ENCODE data around the gene POLN.
"Not testable (repeated sequence)": the region's sequence is repeated elsewhere in the genome, so short reads cannot be mapped to it uniquely, and the experiment has no call there.

Gene POLN

GRCh38 chr4:2275044-2275397, 33.1 kb upstream of the POLN start:
- not testable (repeated sequence) for DNase-seq

DNA sequence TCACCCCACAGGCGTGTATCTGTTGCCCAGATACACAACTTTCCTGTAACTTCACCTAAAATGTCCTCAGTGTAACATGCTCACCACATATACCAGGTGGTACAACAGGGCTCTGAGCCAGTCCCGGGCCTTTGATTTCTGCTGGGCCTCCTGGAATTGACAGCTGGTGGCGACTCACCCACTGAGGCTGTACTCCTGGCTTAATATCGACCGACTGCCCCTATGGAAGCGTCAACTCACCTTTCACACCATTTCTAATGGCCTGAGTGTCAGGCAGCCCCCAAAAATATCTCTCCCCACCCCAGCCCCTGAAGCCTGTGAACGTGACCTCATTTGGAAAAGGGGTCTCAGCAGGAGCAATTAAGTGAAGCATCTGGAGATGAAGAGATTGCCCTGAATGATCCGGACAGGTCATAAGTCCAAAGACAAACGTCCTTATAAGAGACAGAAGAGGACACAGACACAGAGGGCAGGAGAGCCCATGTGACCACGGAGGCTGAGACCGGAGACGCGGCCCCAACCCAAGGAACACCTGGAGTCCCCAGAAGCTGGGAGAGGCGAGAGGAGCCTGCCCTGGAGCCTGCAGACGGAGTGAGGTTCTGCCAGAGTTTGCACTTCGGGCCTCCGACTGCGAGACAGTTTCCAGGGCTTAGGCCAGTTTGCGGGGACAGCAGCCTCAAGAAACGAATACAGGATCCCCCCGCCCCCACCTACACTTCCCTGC, 32.6 kb upstream of the POLN start:
- no peak for DNase-seq

DNA sequence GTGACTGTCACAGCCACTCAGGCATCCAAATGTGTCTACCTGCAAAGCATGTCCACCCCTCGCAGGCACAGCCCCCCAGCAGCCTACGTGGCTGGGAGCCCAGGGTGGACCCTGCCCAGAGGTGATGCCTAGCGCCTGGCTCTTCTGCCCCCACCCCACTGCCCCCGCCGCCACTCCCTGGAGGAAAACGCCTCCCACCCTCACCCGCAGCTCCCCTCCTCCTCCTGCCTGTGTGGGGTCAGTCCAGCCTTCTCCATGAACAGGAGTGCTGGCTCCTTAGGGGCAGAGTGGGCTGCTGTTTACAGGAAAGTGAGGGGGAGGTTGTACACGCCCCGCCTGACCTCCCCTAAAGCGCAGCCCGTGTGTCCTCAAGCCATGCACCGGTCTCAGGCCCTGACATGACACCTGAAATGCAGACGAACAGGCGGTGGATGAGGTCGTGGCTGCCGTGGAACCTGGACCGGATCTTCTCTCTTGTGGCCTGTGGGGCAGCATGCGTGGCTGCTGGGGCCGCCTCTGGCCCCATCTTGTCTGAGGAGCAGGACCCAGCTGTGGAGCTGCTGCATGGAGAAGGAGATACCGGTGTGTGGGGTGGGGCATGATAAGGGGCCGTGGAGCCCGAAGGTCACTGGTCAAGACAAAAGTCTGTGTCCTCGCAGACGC, 31.9 kb upstream of the POLN start:
- no peak for DNase-seq

GRCh38 chr4:2273221-2273620, 31.3 kb upstream of the POLN start:
- DNase-seq = no peak

DNA sequence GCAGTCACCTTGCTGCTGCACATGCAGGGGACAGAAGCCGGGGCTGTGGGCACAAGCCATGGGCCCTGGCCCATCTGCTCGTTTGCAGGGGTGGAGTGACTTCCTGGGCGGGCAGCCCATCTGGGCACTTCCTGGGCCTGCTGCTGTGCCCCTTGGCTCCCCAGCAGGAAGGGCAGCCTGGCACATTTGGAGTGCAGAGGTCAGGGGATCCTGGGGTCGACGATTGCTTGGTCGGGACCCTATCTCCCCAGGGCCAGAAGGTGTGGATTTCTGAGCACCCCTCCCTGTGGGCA, 30.9 kb upstream of the POLN start:
- no peak for DNase-seq

DNA sequence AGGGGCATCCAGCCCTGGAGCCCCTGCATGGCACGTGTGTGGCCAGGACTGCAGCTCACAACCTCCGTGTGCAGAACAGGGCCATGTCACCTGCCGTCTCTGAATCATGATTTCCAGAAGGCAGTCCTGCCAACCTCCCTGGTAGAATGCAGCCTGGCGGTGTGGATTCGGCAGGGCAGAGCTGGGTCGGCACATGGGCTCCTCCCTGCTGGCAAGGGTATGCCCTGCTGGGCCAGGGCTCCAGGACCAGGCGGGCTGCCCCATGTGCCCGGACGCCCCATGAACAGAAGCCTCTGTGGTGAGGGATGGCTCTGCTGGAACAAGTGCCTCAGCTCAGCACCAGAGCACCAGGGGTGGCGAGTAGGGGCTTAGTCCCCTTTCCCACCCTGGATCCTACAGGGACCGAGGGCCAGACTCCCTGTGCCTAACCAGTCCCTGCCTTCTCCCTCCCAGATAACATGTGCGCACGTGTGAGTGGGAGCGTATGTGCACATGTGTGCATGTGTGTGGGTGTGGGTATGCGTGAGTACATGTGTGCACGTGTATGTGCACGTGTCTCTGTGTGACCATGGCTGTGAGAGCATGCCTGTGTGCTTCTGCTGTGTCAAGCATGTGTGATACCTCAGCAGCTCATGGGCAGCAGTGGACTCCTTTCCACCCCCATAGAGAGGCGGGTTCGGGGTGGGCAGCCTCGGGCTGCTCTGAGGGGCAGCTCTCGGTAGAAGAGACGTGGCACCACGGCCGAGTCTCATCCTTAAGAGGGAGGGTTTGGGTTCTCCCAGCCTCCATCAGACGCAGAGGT, 30.3 kb upstream of the POLN start:
- no peak for DNase-seq

DNA sequence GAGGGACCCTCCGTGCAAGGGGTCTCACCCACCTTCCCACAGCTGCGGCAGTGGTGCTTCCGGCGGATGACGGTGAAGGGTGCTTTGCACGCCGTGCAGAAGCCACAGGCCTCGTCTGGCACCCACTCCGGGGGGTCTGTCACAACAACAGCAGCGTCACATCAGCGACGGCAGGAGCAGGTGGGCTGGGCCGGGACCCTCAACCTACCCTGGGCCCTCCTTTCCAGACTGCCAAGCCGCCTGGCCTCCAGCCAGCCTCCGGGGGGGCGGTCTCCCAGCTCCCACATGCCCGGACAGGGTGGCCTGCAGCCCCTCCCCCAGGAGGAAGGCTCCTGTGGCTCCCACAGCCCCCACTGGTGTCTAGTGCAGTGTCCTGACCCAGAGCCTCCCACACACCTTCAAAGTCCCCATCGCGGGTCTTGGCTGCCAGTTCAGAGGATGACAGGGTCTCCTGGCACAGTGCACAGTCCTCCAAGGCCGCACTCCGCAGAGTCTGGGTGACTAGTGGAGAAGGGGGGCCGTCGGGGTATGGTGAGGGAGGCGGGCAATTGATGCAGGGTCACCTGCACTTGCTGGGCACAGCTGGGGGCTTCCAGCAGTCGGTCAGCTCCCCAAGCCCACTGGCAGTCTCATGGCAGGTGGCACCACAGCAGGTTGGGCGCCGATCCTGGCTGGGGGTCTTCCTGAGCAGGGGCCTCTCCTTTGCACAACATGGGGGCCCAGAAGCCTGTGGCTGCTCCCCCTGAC, 29.5 kb upstream of the POLN start:
- no peak for DNase-seq

DNA sequence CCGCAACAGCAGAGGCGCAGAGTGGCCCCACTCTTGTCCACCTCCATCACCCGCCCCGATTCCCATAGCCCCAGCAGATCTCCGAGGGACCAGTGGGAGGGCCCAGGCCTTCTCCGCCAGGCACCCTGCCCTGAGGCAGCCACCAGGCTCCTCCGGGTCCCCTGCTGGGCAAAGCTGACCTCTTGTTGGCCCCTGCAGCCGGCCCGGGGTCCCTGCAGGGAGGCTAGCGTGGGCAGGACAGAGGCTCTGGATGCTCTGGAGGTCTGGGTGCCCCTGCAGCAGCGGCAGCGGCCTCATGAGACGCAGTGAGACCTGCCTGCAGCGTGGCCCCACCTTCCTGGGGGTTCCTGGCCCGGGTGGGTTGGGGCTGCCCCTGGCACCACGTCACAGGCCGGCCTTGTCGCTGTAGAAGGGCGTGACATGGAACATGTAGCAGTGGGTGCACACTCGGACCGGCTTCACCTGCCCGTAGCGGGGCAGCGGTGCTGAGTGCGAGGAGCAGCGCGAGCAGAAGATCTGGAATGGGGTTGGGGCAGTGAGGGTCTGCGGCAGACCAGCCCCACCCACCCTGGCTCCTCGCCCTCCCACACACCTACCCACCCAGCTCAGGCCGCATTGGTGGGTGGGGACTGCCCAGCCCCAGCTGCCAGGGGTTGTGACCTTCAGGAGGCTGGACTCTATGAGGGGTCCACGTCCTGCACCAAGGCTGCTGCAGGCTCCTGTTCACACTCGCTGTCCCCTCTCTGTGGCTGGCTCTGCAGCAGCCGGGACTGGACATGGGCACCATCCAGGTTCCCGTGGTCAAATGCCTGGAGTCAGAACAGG, 28.6 kb upstream of the POLN start:
- DNase-seq = no peak

- DNase-seq = no peak
These were observed 27.8 kb upstream of the POLN start for GRCh38 chr4:2269618-2270163.

- no peak for DNase-seq
These were observed 27.2 kb upstream of the POLN start for GRCh38 chr4:2269206-2269531.

GRCh38 chr4:2268357-2269205, 26.7 kb upstream of the POLN start:
- no peak for DNase-seq

- DNase-seq = no peak
These were observed 25.9 kb upstream of the POLN start for GRCh38 chr4:2267841-2268240.

DNA sequence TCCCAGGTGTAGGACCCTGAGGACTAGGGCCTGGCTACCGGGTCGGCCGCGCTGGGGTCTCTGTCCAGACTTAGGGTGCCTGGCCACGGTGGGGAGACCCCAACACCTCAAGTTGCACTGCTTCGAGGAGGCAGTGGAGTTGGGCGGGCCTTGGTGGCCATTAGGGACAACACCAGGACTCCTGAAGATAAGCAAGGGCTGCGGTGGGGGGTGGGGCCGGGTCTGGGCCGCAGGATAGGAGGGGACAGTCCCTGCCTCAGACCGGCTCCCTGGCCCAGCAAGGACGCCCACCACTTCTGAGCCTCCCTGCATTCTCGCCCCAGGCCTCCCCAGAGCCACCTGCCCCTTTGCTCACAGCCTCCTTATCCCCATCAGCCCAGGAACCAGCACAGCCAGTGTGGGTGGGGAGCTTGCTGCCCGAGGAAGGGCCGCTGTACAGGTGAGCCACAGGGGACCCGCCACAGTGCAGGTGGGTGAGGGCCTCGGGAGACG, 25.4 kb upstream of the POLN start:
- no peak for DNase-seq

- DNase-seq = no peak
These were observed 24.9 kb upstream of the POLN start for GRCh38 chr4:2266821-2267220.

GRCh38 chr4:2266181-2266580, 24.3 kb upstream of the POLN start:
- DNase-seq = no peak

DNA sequence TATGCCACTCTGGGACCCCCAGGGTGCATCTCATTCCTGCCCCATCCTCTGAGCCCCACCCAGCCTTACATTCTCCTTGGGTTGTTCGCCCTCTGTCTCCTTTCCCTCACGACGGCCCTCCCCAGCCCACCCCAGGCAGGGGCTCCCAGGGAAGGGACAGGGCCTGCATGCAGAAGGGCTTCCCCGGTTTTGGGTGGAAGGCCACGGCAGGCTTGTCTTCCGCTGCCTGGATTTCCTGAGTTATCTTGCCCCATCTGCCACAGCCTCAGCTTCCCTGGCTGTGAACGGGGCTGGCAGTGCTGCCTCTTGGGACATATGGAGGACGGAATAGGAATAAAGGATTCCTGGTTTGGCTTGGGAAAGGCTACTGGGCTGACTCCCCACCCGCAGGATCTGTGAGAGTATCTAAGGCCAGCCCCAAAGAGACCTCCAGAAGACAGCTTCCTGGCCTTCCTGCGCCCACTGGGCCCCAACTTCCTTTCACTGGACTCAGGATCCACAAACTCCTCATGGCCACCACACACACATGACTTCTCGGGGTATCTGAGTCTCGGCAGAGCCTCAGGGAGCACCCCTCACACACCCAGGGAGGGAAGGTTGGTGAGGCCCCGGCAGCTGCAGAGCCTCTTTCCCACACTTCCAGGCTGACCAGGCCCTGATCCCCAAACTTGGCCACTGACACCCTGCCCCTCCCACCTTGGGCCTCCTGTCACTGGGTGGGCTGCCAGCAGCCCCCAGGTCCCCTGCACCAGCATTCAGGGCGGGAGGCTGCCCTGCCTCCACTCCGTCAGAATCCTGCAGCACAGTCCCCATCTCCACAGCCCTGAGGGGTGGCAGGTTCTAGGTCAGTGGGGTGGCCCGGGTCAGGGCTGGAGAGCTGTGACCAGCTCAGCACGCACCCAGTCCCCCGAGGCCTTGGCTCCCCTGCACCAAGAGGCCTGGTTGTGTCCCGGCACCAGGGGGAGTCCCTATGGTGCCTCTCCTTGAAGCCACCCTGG, 23.5 kb upstream of the POLN start:
- no peak for DNase-seq

- no peak for DNase-seq
These were observed 22.6 kb upstream of the POLN start for GRCh38 chr4:2264481-2265041.

DNA sequence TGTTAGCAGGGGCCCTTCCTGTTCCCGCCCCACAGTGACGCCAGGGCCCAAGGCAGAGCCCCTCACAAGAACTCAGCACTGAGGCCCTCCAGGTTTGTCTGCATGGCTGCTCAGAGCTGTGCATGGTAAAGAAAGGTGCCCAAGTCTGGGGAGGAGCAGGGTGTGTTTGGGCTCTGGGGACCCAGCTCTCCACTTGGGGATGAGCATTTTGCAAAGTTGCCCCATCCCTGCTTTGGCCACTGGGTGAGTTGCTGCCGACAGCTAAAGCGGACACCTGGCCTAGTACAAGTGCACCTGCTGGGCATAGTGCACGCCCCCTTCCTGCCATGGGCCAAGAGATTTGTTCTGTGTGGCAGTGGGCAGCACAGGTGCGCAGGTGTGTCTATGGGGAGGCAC, 22.0 kb upstream of the POLN start:
- DNase-seq = no peak

DNA sequence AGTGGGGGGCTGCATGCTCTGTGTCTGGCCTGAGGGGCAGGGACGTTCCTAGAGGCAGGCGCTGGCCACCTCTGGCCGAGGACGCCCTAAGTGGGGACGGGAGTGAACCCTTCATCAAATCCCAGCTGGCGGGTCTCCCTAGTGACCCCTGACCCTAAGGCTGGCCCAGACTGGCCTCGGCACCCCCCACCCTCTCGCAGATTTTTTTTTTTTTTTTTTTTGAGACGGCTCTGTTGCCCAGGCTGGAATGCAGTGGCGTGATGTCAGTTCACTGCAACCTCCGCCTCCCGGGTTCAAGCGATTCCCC, 21.0 kb upstream of the POLN start:
- DNase-seq = no peak

Measured in NCI-H748 treated with DMSO at 0.1 percent for 48 hours (cell line).